ENCODE measurements around the gene PARP3. TPM values are rescaled to one million over a fixed set of nuclear protein-coding genes. Genes with fewer than 3 reads are reported as not detected.

PARP3 gene
- total RNA-seq, 1 experiment from 2014 or later: 17.5 TPM

DNA sequence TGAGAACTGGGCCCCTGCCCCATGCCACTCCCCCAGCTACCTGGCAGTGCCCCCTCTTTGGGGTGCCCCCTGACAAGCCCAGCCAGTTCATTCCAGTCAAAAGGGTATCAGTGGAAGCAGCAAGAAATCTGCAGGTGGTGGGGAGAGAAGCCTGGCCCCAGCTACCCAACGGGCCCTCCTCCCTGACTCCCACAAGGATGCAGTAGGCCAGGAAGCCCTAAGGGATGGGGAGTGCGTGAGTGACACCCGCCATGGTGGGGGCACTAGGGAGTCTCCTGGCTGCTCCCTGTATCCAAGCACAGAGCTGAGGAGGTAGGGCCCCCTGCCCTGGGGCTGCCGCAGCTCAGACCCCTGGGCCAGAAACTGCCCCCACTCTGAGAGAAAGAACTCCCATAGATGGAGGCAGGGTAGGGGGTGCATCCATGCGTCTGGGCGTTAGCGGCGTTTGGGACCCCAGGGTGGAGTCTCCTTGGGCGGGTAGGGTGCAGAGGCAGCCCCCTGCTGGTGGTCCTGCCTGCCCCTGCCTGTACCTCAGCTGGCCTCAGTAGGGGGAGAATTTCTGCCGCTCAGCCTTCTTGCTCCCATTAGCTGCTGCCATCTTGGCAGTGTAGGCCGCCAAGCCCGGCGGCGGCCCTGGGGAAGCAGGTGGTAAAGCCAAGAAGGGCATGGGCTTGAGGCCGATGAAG is 15.5 kb downstream of the PARP3 start:
- Histone ChIP-seq H3K27ac (ENCODE audit: low read depth, low read length) (no peak overlapping the region), H3K27me3 (ENCODE audit: insufficient read depth, low read length) (no peaks in the 10 kb centered on the region), H3K79me2 (ENCODE audit: insufficient read depth, low read length) (no peaks in the 10 kb centered on the region), H3K4me3 (replicated peaks in 1 of 2; ENCODE audit: low read depth in 1 of 2, low read length in 2 of 2) (no peak overlapping the region), H3K9me3 (ENCODE audit: control insufficient read depth in 1 of 2, insufficient read depth in 1 of 2, low read depth in 1 of 2, low read length in 2 of 2) (no peaks in the 10 kb centered on the region), H3K9ac (ENCODE audit: low read length) (no peak overlapping the region), H3K36me3 (ENCODE audit: control insufficient read depth in 1 of 2, insufficient read depth in 2 of 2, low read length in 2 of 2) (0 out of 4 replicates have a peak, but pooled peaks cover 0 to 3% of the 10 kb centered on the region in 2 experiments), H3K4me1 (ENCODE audit: control insufficient read depth in 1 of 2, insufficient read depth in 2 of 2, low read length in 2 of 2) (no peaks in the 10 kb centered on the region), H2AFZ (ENCODE audit: low read depth, low read length, poor library complexity, severe bottlenecking) (no peak overlapping the region), H3K4me2 (ENCODE audit: low read length) (no peak overlapping the region), H3K9me2 (ENCODE audit: insufficient read depth) (no peaks in the 10 kb centered on the region), H4K20me1 (ENCODE audit: insufficient read depth) (no peaks in the 10 kb centered on the region)
- intact Hi-C loops (cut with micrococcal nuclease): no loop called here
- ATAC-seq: no peak
- ChIA-PET RAD21 (ENCODE audit: low non-redundant PET in 1 of 2, low total read pairs in 2 of 2, uncharacterized antibody in 2 of 2, unreplicated experiment in 2 of 2) (no interaction called here), POLR2A (no interaction called here), CTCF (interaction anchor here (0.9 kb wide), 1 partner anchor 16 kb away, joined by 3 read pairs; the partner anchor contains the start of gene RRP9)
- DNase-seq (ENCODE audit: low read depth, low spot score): no peak
- no TSS peak for BruUV-seq (replicated peaks)
- TF ChIP-seq SIN3A (IDR thresholded peaks at IDR 0.05; ENCODE audit: low read depth) (no peak), FOSL1 (IDR thresholded peaks at IDR 0.05; ENCODE audit: low read depth) (no peak), CBX3 (IDR thresholded peaks at IDR 0.05; ENCODE audit: low read depth) (no peak), ELF1 (IDR thresholded peaks at IDR 0.05; ENCODE audit: borderline replicate concordance, low read depth) (no peak), POLR2AphosphoS5 (IDR thresholded peaks at IDR 0.05; ENCODE audit: low read depth, low read length) (no peak), ZFX (IDR thresholded peaks at IDR 0.05) (no peak)

DNA sequence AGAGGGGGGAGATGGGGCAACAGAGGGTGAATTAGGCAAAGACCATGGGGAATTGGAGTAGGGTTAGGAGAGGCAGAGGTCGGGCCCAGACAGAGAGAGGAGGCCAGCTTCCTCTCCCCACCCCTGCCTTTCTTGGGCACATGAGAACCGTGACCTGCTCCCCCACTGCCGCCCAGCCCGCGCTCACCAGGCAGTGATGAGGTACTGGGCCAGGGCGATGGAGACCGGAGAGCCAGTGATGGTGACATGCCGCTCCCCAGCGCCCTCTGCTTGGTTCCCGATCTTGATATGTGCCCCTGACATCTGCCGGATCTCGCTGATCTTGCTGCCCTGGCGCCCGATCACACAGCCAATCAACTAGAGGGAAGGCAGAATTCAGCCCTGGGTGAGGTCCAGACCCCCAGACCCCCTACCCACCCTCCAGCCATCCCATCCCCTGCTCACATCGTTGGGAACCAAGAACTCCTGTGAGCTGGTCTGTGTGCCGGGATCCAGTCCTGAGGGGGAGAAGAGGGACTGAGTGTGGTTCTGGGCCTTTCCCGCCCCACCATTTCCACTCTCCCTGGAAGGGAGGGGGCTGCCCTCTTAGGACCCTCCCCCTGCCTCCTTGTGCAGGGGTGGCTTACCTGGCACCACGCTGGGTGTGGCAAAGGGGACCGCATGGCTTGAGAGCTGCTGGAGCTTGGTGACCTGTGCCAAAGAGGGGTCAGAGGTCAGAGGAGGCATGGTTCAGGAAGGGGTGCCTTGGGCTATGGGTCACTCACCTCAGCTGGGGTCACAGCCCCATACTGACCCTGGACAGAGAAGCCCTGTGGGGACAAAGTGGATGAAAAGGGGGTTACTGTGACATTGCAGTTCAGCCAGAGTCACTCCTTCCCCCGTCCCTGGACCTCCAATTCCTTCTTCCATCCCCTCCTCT is 16.7 kb downstream of the PARP3 start:
- ChIA-PET RAD21 (ENCODE audit: low non-redundant PET in 1 of 2, low total read pairs in 2 of 2, uncharacterized antibody in 2 of 2, unreplicated experiment in 2 of 2) (no interaction called here), POLR2A (no interaction called here), CTCF (no interaction called here)
- Histone ChIP-seq H2AFZ (ENCODE audit: low read depth, low read length, poor library complexity, severe bottlenecking) (no peak overlapping the region), H3K9me3 (ENCODE audit: control insufficient read depth in 1 of 2, insufficient read depth in 1 of 2, low read depth in 1 of 2, low read length in 2 of 2) (no peaks in the 10 kb centered on the region), H3K79me2 (ENCODE audit: insufficient read depth, low read length) (no peaks in the 10 kb centered on the region), H3K9me2 (ENCODE audit: insufficient read depth) (no peaks in the 10 kb centered on the region), H3K27ac (ENCODE audit: low read depth, low read length) (no peak overlapping the region), H3K27me3 (ENCODE audit: insufficient read depth, low read length) (no peaks in the 10 kb centered on the region), H3K36me3 (ENCODE audit: control insufficient read depth in 1 of 2, insufficient read depth in 2 of 2, low read length in 2 of 2) (0 out of 4 replicates have a peak, but pooled peaks cover 0 to 3% of the 10 kb centered on the region in 2 experiments), H4K20me1 (ENCODE audit: insufficient read depth) (no peaks in the 10 kb centered on the region), H3K4me1 (ENCODE audit: control insufficient read depth in 1 of 2, insufficient read depth in 2 of 2, low read length in 2 of 2) (no peaks in the 10 kb centered on the region), H3K9ac (ENCODE audit: low read length) (no peak overlapping the region), H3K4me3 (replicated peaks in 1 of 2; ENCODE audit: low read depth in 1 of 2, low read length in 2 of 2) (no peak overlapping the region), H3K4me2 (ENCODE audit: low read length) (no peak overlapping the region)
- BruUV-seq (replicated peaks): no TSS peak
- TF ChIP-seq SRF (IDR thresholded peaks at IDR 0.05; ENCODE audit: low read depth): no peak
- ATAC-seq (no peak), DNase-seq (ENCODE audit: low read depth, low spot score) (no peak)
- intact Hi-C loops (cut with micrococcal nuclease): no loop called here
